ENCODE data around the gene LACTBL1. TPM values are rescaled to one million over a fixed set of nuclear protein-coding genes. Genes with fewer than 3 reads are reported as not detected.

The LACTBL1 gene
- total and polyA plus RNA-seq, 2 donors (not counting 1 experiment from before 2014, with no cell fraction given): not detected

DNA sequence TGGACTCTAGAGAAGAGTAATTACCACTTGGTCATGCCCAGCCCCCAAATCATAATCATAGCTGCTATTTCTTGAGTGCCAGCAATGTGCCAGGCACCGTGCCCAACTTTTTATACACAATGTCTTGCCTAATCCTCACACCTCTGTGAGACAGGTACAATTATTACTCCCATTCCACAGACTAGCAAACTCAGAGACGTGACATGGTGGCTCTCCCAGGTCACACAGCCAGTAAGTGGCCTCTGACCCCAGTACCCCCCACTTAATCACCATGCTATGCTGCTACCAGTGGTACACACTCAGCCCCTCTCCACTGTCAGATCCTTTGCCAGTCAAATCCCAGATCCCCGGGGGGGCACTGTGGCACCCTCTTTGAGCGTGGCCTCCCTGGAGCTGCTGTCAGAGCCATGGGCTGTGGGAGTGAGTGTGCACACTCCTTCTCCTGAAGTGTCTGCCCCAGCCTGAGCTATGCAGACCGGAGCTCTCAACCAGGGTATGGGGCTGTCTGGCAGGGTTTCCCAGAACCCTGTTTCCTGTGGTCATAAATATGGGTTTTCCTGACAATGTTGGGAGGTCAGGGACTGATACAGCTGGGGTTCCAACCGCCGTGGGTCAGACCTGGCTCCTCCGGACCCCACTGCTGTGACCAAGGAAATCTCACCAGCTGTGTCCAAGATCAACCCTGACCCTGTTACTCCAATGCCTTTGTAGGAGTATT lies 51.8 kb downstream of the LACTBL1 start:
- Histone ChIP-seq H3K79me2 (ENCODE audit: control insufficient read depth, insufficient read depth, low read length) (no peaks in the 10 kb centered on the region), H3K27me3 (ENCODE audit: control insufficient read depth, insufficient read depth, low read length) (no peaks in the 10 kb centered on the region), H4K20me1 (ENCODE audit: control insufficient read depth, extremely low read depth, insufficient read depth, low read length) (no peaks in the 10 kb centered on the region), H3K36me3 (ENCODE audit: control insufficient read depth, insufficient read depth, low read length) (no peaks in the 10 kb centered on the region), H3K4me2 (ENCODE audit: extremely low read depth, insufficient read depth, low read length) (no peak overlapping the region), H3K4me1 (ENCODE audit: control insufficient read depth, extremely low read depth, insufficient read depth, low read length) (no peaks in the 10 kb centered on the region), H3K4me3 (replicated peaks in 1 of 4; ENCODE audit: control extremely low read depth in 1 of 4, insufficient read depth in 1 of 4, low read depth in 3 of 4, low read length in 4 of 4) (no peak overlapping the region), H2AFZ (ENCODE audit: low read length) (no peak overlapping the region), H3K27ac (ENCODE audit: insufficient read depth, low read length) (no peak overlapping the region), H3K9me3 (ENCODE audit: control insufficient read depth, insufficient read depth, low read depth, low read length) (peaks cover 2% of the 10 kb centered on the region), H3K9ac (ENCODE audit: insufficient read depth, low read length) (no peak overlapping the region)
- DNase-seq (ENCODE audit: low read depth in 2 of 2): no peak
- TF ChIP-seq EZH2 (IDR thresholded peaks at IDR 0.05; ENCODE audit: low read length, missing control alignments): no peak
- TF ChIP-seq, protein P1, sequence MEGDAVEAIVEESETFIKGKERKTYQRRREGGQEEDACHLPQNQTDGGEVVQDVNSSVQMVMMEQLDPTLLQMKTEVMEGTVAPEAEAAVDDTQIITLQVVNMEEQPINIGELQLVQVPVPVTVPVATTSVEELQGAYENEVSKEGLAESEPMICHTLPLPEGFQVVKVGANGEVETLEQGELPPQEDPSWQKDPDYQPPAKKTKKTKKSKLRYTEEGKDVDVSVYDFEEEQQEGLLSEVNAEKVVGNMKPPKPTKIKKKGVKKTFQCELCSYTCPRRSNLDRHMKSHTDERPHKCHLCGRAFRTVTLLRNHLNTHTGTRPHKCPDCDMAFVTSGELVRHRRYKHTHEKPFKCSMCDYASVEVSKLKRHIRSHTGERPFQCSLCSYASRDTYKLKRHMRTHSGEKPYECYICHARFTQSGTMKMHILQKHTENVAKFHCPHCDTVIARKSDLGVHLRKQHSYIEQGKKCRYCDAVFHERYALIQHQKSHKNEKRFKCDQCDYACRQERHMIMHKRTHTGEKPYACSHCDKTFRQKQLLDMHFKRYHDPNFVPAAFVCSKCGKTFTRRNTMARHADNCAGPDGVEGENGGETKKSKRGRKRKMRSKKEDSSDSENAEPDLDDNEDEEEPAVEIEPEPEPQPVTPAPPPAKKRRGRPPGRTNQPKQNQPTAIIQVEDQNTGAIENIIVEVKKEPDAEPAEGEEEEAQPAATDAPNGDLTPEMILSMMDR (conservative IDR thresholded peaks at IDR 0.05 in 1 of 2, IDR thresholded peaks at IDR 0.05 in 1 of 2; ENCODE audit: low read depth in 1 of 2, low read length in 2 of 2): no peak

DNA sequence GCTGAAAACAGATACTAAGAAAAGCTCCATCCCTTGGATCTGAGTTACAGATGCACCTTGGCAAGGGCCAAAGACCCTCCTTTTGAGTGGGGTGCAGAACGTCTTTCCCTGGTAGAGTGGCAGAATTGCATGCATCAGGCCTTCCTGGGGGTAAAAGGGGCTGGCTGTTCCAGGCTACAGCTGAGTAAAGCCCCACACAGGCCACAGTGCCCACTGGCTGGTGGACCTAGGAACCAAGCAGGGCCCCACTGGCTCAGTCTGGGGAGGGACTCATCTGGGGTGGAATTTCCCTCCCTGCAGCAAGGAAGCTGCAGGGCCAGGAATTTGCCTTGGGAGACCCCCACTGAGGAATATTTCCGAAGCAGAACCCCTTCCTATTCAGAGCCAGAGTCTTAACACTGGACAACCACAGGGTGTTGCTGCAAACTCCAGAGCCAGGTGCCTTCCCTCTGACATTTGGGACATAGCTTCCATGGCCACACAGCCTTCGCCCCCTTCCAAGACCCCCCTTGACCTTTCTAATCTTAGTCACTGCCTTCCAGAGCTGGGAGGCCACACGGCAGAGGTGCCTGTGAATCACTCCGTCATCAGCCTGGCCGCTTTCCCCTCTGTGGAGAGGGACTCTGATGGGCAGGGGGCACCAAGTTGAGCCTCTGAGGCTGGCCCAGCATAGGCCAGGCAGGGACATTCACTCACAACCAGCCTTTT lies 52.5 kb downstream of the LACTBL1 start:
- Histone ChIP-seq H3K36me3 (ENCODE audit: control insufficient read depth, insufficient read depth, low read length) (no peaks in the 10 kb centered on the region), H3K9me3 (ENCODE audit: control insufficient read depth, insufficient read depth, low read depth, low read length) (peaks cover 2% of the 10 kb centered on the region), H3K4me1 (ENCODE audit: control insufficient read depth, extremely low read depth, insufficient read depth, low read length) (no peaks in the 10 kb centered on the region), H3K9ac (ENCODE audit: insufficient read depth, low read length) (no peak overlapping the region), H3K27ac (ENCODE audit: insufficient read depth, low read length) (no peak overlapping the region), H3K4me3 (replicated peaks in 1 of 4; ENCODE audit: control extremely low read depth in 1 of 4, insufficient read depth in 1 of 4, low read depth in 3 of 4, low read length in 4 of 4) (no peak overlapping the region), H4K20me1 (ENCODE audit: control insufficient read depth, extremely low read depth, insufficient read depth, low read length) (no peaks in the 10 kb centered on the region), H2AFZ (ENCODE audit: low read length) (no peak overlapping the region), H3K4me2 (ENCODE audit: extremely low read depth, insufficient read depth, low read length) (no peak overlapping the region), H3K79me2 (ENCODE audit: control insufficient read depth, insufficient read depth, low read length) (no peaks in the 10 kb centered on the region), H3K27me3 (ENCODE audit: control insufficient read depth, insufficient read depth, low read length) (no peaks in the 10 kb centered on the region)
- TF ChIP-seq EZH2 (IDR thresholded peaks at IDR 0.05; ENCODE audit: low read length, missing control alignments): no peak
- TF ChIP-seq, protein P1 (conservative IDR thresholded peaks at IDR 0.05 in 1 of 2, IDR thresholded peaks at IDR 0.05 in 1 of 2; ENCODE audit: low read depth in 1 of 2, low read length in 2 of 2): no peak
- no peak for DNase-seq (ENCODE audit: low read depth in 2 of 2)

DNA sequence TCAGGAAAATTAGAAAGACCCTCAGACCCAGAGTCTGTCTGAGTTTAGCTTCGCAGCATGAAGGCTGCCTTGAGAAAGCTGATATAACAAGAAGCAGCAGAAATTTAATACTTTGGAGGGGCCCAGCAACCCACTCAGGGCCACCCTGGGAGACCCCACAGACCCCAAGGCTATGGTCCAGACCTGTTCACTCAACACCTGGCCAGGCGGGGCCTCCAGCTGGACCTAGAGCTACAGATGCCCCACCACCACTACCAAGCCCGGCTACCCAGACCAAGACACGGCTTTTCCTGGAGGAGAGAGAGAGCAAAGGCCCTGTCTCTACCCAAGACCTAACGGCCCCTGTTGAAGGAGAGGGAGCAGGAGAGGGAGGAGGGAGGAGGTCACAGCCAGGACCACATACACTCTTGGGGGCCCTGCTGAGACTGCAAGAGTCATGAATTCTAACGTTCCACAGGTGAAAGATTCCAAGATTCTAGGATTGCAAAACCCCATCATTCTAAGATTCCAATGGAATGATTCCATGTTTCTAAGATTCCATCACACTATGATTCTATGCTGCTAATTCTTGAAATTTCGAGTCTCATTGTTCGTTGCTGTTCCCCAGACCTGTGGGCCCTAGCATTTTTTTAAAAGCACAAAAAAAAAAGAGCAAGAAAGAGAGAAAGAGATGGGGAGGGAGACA lies 53.2 kb downstream of the LACTBL1 start:
- peak in 1 of 2 donors; percentile 61 for DNase-seq (ENCODE audit: low read depth in 2 of 2)
- H3K4me1 ChIP-seq (ENCODE audit: control insufficient read depth, extremely low read depth, insufficient read depth, low read length): no peaks in the 10 kb centered on the region
- H3K4me2 ChIP-seq (ENCODE audit: extremely low read depth, insufficient read depth, low read length): no peak overlapping the region

More for the DNA sequence above, 53.2 kb downstream of the LACTBL1 start:
- Histone ChIP-seq H3K9me3 (ENCODE audit: control insufficient read depth, insufficient read depth, low read depth, low read length) (peaks cover 2% of the 10 kb centered on the region), H4K20me1 (ENCODE audit: control insufficient read depth, extremely low read depth, insufficient read depth, low read length) (no peaks in the 10 kb centered on the region), H3K27ac (ENCODE audit: insufficient read depth, low read length) (no peak overlapping the region), H3K36me3 (ENCODE audit: control insufficient read depth, insufficient read depth, low read length) (no peaks in the 10 kb centered on the region), H2AFZ (ENCODE audit: low read length) (no peak overlapping the region), H3K4me3 (replicated peaks in 1 of 4; ENCODE audit: control extremely low read depth in 1 of 4, insufficient read depth in 1 of 4, low read depth in 3 of 4, low read length in 4 of 4) (no peak overlapping the region), H3K9ac (ENCODE audit: insufficient read depth, low read length) (no peak overlapping the region), H3K79me2 (ENCODE audit: control insufficient read depth, insufficient read depth, low read length) (no peaks in the 10 kb centered on the region), H3K27me3 (ENCODE audit: control insufficient read depth, insufficient read depth, low read length) (no peaks in the 10 kb centered on the region)
- TF ChIP-seq, protein P1 (conservative IDR thresholded peaks at IDR 0.05 in 1 of 2, IDR thresholded peaks at IDR 0.05 in 1 of 2; ENCODE audit: low read depth in 1 of 2, low read length in 2 of 2): no peak
- no peak for TF ChIP-seq EZH2 (IDR thresholded peaks at IDR 0.05; ENCODE audit: low read length, missing control alignments)
